Body of pancreas (tissue), 4 donors: ENCODE results near the gene EXOSC2.

Experiments
- CTCF ChIP-seq, 7 experiments: fragments of 450-650 bp in 4 of 7; fragments of 200-600 bp in 3 of 7; sonication (generic) in 3 of 7; IDR thresholded peaks; one replicate each; pipeline ENCODE4 v1.5.1; 2016 to 2019; ENCODE audit warnings: antibody characterized with exemption in 7 of 7
- POLR2A ChIP-seq, 3 donors: fragments of 450-650 bp; IDR thresholded peaks; one replicate each; pipeline ENCODE4 v1.6.1; 2016; ENCODE audit warnings: antibody characterized with exemption in 3 of 3, mild to moderate bottlenecking in 2 of 3

- TF ChIP-seq POLR2A (IDR thresholded peaks at IDR 0.05) (no peak), CTCF (IDR thresholded peaks at IDR 0.05) (no peak)
These were observed 21.1 kb upstream of the EXOSC2 start for GRCh38 chr9:130672466-130672865.
